IPS-20b (cell line): Measurements from ENCODE around the gene RIN3.

Experiments used
- H3K27ac ChIP-seq: one replicate; pipeline ENCODE4 v1.5.1; 2013; ENCODE audit warnings: low read length
- H3K27me3 ChIP-seq: 2 replicates; pipeline ENCODE4 v1.6.1; 2013; ENCODE audit warnings: mild to moderate bottlenecking, low read length, inconsistent platforms; ENCODE audit not compliant: insufficient read depth
- H3K36me3 ChIP-seq: 2 replicates; pipeline ENCODE4 v1.6.1; 2013; ENCODE audit warnings: low read depth, mild to moderate bottlenecking, inconsistent platforms, low read length, moderate library complexity; ENCODE audit not compliant: insufficient read depth
- H3K4me1 ChIP-seq: 2 replicates; pipeline ENCODE4 v1.6.1; 2013; ENCODE audit warnings: mild to moderate bottlenecking, control low read depth, inconsistent platforms, low read length, moderate library complexity; ENCODE audit not compliant: insufficient read depth
- H3K4me3 ChIP-seq: 2 replicates; pipeline ENCODE4 v1.5.1; 2013; ENCODE audit warnings: mild to moderate bottlenecking, low read length, inconsistent platforms
- H3K9ac ChIP-seq: 2 replicates; pipeline ENCODE4 v1.6.1; 2013; ENCODE audit warnings: low read depth, mild to moderate bottlenecking, inconsistent platforms, low read length, moderate library complexity
- H3K9me3 ChIP-seq: 2 replicates; pipeline ENCODE4 v1.6.1; 2013; ENCODE audit warnings: mild to moderate bottlenecking, low read depth, low read length, inconsistent platforms; ENCODE audit not compliant: insufficient read depth

Gene RIN3

GRCh38 chr14:92615451-92615850 is 101.9 kb downstream of the RIN3 start:
- no peaks in the 10 kb centered on the region for H3K36me3 ChIP-seq
- no peak overlapping the region for H3K27ac ChIP-seq
- no peaks in the 10 kb centered on the region for H3K27me3 ChIP-seq
- no peaks in the 10 kb centered on the region; the same call in 1 of the 2 replicates for H3K9me3 ChIP-seq
- H3K4me1 ChIP-seq, result no peaks in the 10 kb centered on the region
- H3K4me3 ChIP-seq, result no peak overlapping the region
- H3K9ac ChIP-seq, result no peak overlapping the region

- Histone ChIP-seq H3K27me3 (no peaks in the 10 kb centered on the region), H3K4me3 (no peak overlapping the region), H3K9ac (no peak overlapping the region), H3K9me3 (no peaks in the 10 kb centered on the region; the same call in 1 of the 2 replicates), H3K27ac (no peak overlapping the region), H3K4me1 (no peaks in the 10 kb centered on the region), H3K36me3 (no peaks in the 10 kb centered on the region)
Measured at GRCh38 chr14:92616178-92616577, 102.6 kb downstream of the RIN3 start.

GRCh38 chr14:92617581-92617980 is 104.0 kb downstream of the RIN3 start:
- H3K27me3 ChIP-seq, result no peaks in the 10 kb centered on the region
- H3K36me3 ChIP-seq, result no peaks in the 10 kb centered on the region
- no peak overlapping the region for H3K4me3 ChIP-seq
- H3K9ac ChIP-seq, result no peak overlapping the region
- H3K27ac ChIP-seq, result no peak overlapping the region
- peaks cover 13% of the 10 kb centered on the region for H3K9me3 ChIP-seq
- H3K4me1 ChIP-seq, result no peaks in the 10 kb centered on the region

- Histone ChIP-seq H3K9me3 (peaks cover 18% of the 10 kb centered on the region), H3K27ac (no peak overlapping the region), H3K9ac (no peak overlapping the region), H3K36me3 (no peaks in the 10 kb centered on the region), H3K4me3 (no peak overlapping the region), H3K4me1 (no peaks in the 10 kb centered on the region), H3K27me3 (no peaks in the 10 kb centered on the region)
Measured at GRCh38 chr14:92619671-92620456, 106.3 kb downstream of the RIN3 start.

GRCh38 chr14:92622311-92622710 is 108.7 kb downstream of the RIN3 start:
- H3K27ac ChIP-seq, result no peak overlapping the region
- no peaks in the 10 kb centered on the region for H3K27me3 ChIP-seq

GRCh38 chr14:92624764-92625163 is 111.2 kb downstream of the RIN3 start:
- H3K9ac ChIP-seq, result no peak overlapping the region
- H3K27ac ChIP-seq, result no peak overlapping the region

More at GRCh38 chr14:92622311-92622710, 108.7 kb downstream of the RIN3 start:
- Histone ChIP-seq H3K9me3 (peaks cover 32% of the 10 kb centered on the region), H3K36me3 (no peaks in the 10 kb centered on the region), H3K4me3 (no peak overlapping the region), H3K4me1 (no peaks in the 10 kb centered on the region), H3K9ac (no peak overlapping the region)

GRCh38 chr14:92625213-92625612 is 111.6 kb downstream of the RIN3 start:
- no peak overlapping the region for H3K27ac ChIP-seq
- H3K9me3 ChIP-seq, result peaks cover 42% of the 10 kb centered on the region
- H3K9ac ChIP-seq, result no peak overlapping the region
- H3K4me1 ChIP-seq, result 0 out of 2 replicates have a peak, but pooled peaks cover 7% of the 10 kb centered on the region
- no peak overlapping the region for H3K4me3 ChIP-seq
- no peaks in the 10 kb centered on the region for H3K36me3 ChIP-seq
- H3K27me3 ChIP-seq, result no peaks in the 10 kb centered on the region

More at GRCh38 chr14:92624764-92625163, 111.2 kb downstream of the RIN3 start:
- no peaks in the 10 kb centered on the region for H3K27me3 ChIP-seq
- H3K4me3 ChIP-seq, result no peak overlapping the region
- peaks cover 42% of the 10 kb centered on the region for H3K9me3 ChIP-seq
- H3K36me3 ChIP-seq, result no peaks in the 10 kb centered on the region
- 0 out of 2 replicates have a peak, but pooled peaks cover 7% of the 10 kb centered on the region for H3K4me1 ChIP-seq

GRCh38 chr14:92626041-92626440 is 112.5 kb downstream of the RIN3 start:
- peaks cover 42% of the 10 kb centered on the region for H3K9me3 ChIP-seq
- H3K4me3 ChIP-seq, result no peak overlapping the region
- H3K27me3 ChIP-seq, result no peaks in the 10 kb centered on the region
- no peak overlapping the region for H3K27ac ChIP-seq
- H3K9ac ChIP-seq, result no peak overlapping the region
- H3K4me1 ChIP-seq, result 0 out of 2 replicates have a peak, but pooled peaks cover 7% of the 10 kb centered on the region
- H3K36me3 ChIP-seq, result no peaks in the 10 kb centered on the region

- Histone ChIP-seq H3K9ac (no peak overlapping the region), H3K27ac (no peak overlapping the region), H3K27me3 (no peaks in the 10 kb centered on the region), H3K4me3 (no peak overlapping the region), H3K36me3 (no peaks in the 10 kb centered on the region), H3K9me3 (peaks cover 28% of the 10 kb centered on the region), H3K4me1 (0 out of 2 replicates have a peak, but pooled peaks cover 7% of the 10 kb centered on the region)
Measured at GRCh38 chr14:92627707-92628215, 114.2 kb downstream of the RIN3 start.

- Histone ChIP-seq H3K36me3 (no peaks in the 10 kb centered on the region), H3K4me1 (0 out of 2 replicates have a peak, but pooled peaks cover 7% of the 10 kb centered on the region)
Measured at GRCh38 chr14:92628636-92629035, 115.1 kb downstream of the RIN3 start.

GRCh38 chr14:92630367-92630766 is 116.8 kb downstream of the RIN3 start:
- no peak overlapping the region for H3K27ac ChIP-seq
- no peak overlapping the region for H3K9ac ChIP-seq
- H3K36me3 ChIP-seq, result no peaks in the 10 kb centered on the region
- 0 out of 2 replicates have a peak, but pooled peaks cover 7% of the 10 kb centered on the region for H3K4me1 ChIP-seq
- H3K9me3 ChIP-seq, result peaks cover 24% of the 10 kb centered on the region
- H3K27me3 ChIP-seq, result no peaks in the 10 kb centered on the region
- H3K4me3 ChIP-seq, result no peak overlapping the region

More at GRCh38 chr14:92628636-92629035, 115.1 kb downstream of the RIN3 start:
- no peak overlapping the region for H3K4me3 ChIP-seq
- H3K27me3 ChIP-seq, result no peaks in the 10 kb centered on the region
- no peak overlapping the region for H3K27ac ChIP-seq
- peaks cover 24% of the 10 kb centered on the region for H3K9me3 ChIP-seq
- H3K9ac ChIP-seq, result no peak overlapping the region

GRCh38 chr14:92631098-92631497 is 117.5 kb downstream of the RIN3 start:
- H3K4me1 ChIP-seq, result 0 out of 2 replicates have a peak, but pooled peaks cover 7% of the 10 kb centered on the region
- no peak overlapping the region for H3K27ac ChIP-seq
- H3K36me3 ChIP-seq, result no peaks in the 10 kb centered on the region
- no peak overlapping the region for H3K9ac ChIP-seq
- peaks cover 22% of the 10 kb centered on the region for H3K9me3 ChIP-seq
- no peaks in the 10 kb centered on the region for H3K27me3 ChIP-seq
- no peak overlapping the region for H3K4me3 ChIP-seq
